SK-N-SH (cell line): ENCODE measurements around the gene SPTLC1.

Experiments used
- CHD2 ChIP-seq: fragments of 150-350 bp; IDR thresholded peaks from 2 replicates; pipeline ENCODE4 v1.6.1; 2018; ENCODE audit warnings: low read length; ENCODE audit not compliant: partially characterized antibody
- EP300 ChIP-seq, 2 experiments: IDR thresholded peaks; 2 replicates each; pipeline versions ENCODE4 v1.4.0 to v1.6.1; 2012; ENCODE audit warnings: borderline replicate concordance in 1 of 2, low read depth in 1 of 2, low read length in 1 of 2
- FOXJ3 ChIP-seq: sonication (generic); formaldehyde crosslinking; IDR thresholded peaks from 2 replicates; pipeline ENCODE4 v1.5.1; 2020; ENCODE audit warnings: mild to moderate bottlenecking, missing genetic modification reagents
- GABPA ChIP-seq: IDR thresholded peaks from 2 replicates; pipeline ENCODE4 v1.4.0; 2012; ENCODE audit warnings: low read depth, mild to moderate bottlenecking
- MXI1 ChIP-seq: IDR thresholded peaks from 2 replicates; pipeline ENCODE4 v1.6.1; 2012; ENCODE audit warnings: mild to moderate bottlenecking, low read depth, low read length, improper control_type of control experiment
- POLR2AphosphoS5 ChIP-seq: IDR thresholded peaks from 2 replicates; pipeline ENCODE4 v1.6.1; 2012; ENCODE audit warnings: low read depth, low read length
- RXRA ChIP-seq: IDR thresholded peaks from 2 replicates; pipeline ENCODE4 v1.4.0; 2012; ENCODE audit warnings: low read depth, mild to moderate bottlenecking, borderline replicate concordance
- TAF1 ChIP-seq: IDR thresholded peaks from 2 replicates; pipeline ENCODE4 v1.6.1; 2012; ENCODE audit warnings: low read depth, mild to moderate bottlenecking, low read length, moderate library complexity, borderline replicate concordance
- TCF12 ChIP-seq: IDR thresholded peaks from 2 replicates; pipeline ENCODE4 v1.4.0; 2012
- YY1 ChIP-seq: IDR thresholded peaks from 2 replicates; pipeline ENCODE4 v1.4.0; 2012; ENCODE audit warnings: low read depth, mild to moderate bottlenecking
- TF ChIP-seq, protein P1 (sequence below): fragments of 200-600 bp; sonication (generic); IDR thresholded peaks from 2 replicates; pipeline ENCODE4 v1.6.1; 2017; ENCODE audit warnings: antibody characterized with exemption, mild to moderate bottlenecking, moderate library complexity

- TF ChIP-seq, protein P1, sequence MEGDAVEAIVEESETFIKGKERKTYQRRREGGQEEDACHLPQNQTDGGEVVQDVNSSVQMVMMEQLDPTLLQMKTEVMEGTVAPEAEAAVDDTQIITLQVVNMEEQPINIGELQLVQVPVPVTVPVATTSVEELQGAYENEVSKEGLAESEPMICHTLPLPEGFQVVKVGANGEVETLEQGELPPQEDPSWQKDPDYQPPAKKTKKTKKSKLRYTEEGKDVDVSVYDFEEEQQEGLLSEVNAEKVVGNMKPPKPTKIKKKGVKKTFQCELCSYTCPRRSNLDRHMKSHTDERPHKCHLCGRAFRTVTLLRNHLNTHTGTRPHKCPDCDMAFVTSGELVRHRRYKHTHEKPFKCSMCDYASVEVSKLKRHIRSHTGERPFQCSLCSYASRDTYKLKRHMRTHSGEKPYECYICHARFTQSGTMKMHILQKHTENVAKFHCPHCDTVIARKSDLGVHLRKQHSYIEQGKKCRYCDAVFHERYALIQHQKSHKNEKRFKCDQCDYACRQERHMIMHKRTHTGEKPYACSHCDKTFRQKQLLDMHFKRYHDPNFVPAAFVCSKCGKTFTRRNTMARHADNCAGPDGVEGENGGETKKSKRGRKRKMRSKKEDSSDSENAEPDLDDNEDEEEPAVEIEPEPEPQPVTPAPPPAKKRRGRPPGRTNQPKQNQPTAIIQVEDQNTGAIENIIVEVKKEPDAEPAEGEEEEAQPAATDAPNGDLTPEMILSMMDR: no peak
- TF ChIP-seq POLR2AphosphoS5: no peak
- no peak for TF ChIP-seq YY1
- TF ChIP-seq RXRA: no peak
- no peak for TF ChIP-seq FOXJ3 (CRISPR knock-in tag)
- TF ChIP-seq EP300 (IDR thresholded peaks at IDR 0.05; ENCODE audit: borderline replicate concordance in 1 of 2, low read depth in 1 of 2, low read length in 1 of 2): no peak
- TF ChIP-seq MXI1: no peak
- no peak for TF ChIP-seq TCF12
- TF ChIP-seq TAF1: no peak
- TF ChIP-seq CHD2: no peak
- TF ChIP-seq GABPA: no peak
Measured at GRCh38 chr9:92158097-92158601, 42.9 kb upstream of the SPTLC1 start.
